ENCODE results near the gene DOK5. TPM values are rescaled to one million over a fixed set of nuclear protein-coding genes. Genes with fewer than 3 reads are reported as not detected.

Gene DOK5
- polyA plus RNA-seq, 1 of the 3 experiments (the other 2 are of a cell fraction) = 12.4 TPM

DNA sequence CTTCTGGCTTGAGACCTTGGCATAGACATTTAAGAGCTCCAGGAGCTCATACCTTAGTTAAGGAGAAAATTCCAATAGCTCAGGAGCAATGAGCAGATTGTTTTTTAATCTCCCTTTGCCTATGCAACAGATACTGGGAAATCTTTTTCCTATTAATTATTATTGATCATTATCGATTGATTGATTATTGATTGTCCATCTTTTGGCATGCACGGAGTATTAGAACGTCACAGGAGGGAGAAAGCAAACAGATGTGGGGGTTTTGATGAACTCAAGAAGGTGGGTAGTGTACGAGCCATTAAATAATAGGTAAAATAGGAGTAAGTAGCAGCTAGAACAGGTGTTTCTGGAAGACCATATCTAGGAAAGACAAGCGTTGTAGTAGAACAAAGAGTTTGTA, 205.0 kb downstream of the DOK5 start:
- Histone ChIP-seq H3K4me3 (ENCODE audit: low read depth in 2 of 2, low read length in 1 of 2) (no peak overlapping the region), H3K27me3 (ENCODE audit: insufficient read depth) (no peaks in the 10 kb centered on the region), H4K20me1 (ENCODE audit: insufficient read depth) (no peaks in the 10 kb centered on the region), H3K9ac (no peak overlapping the region), H3K4me2 (no peak overlapping the region), H3K4me1 (ENCODE audit: control insufficient read depth in 1 of 2, insufficient read depth in 2 of 2, low read depth in 1 of 2, low read length in 1 of 2) (peaks cover 0 to 18% of the 10 kb centered on the region in 2 experiments; a peak in 2 of 4 replicates), H3K27ac (ENCODE audit: low read depth in 2 of 2, low read length in 1 of 2) (no peak overlapping the region), H3K79me2 (ENCODE audit: insufficient read depth) (no peaks in the 10 kb centered on the region), H3K36me3 (replicated peaks in 1 of 2; ENCODE audit: control insufficient read depth in 1 of 2, insufficient read depth in 2 of 2, low read length in 1 of 2) (no peaks in the 10 kb centered on the region), H2AFZ (ENCODE audit: low read depth) (no peak overlapping the region), H3K9me2 (no peaks in the 10 kb centered on the region), H3F3A (replicated peaks; ENCODE audit: insufficient read depth) (no peaks in the 10 kb centered on the region), H3K9me3 (no peaks in the 10 kb centered on the region)
- POLR2A ChIA-PET = interaction anchor here (0.6 kb wide), 1 partner anchor 164 kb away, joined by 4 read pairs; no protein-coding TSS in a partner anchor
- TF ChIP-seq SMC3 (IDR thresholded peaks at IDR 0.05; ENCODE audit: low read depth, low read length) (no peak), ELF1 (IDR thresholded peaks at IDR 0.05) (no peak), SIN3A (IDR thresholded peaks at IDR 0.05; ENCODE audit: borderline replicate concordance, low read depth, low read length) (no peak), MEF2A (IDR thresholded peaks at IDR 0.05; ENCODE audit: borderline replicate concordance, low read depth) (no peak), GATA2 (CRISPR knock-in tag; IDR thresholded peaks at IDR 0.05) (no peak)
- TF ChIP-seq, protein P1, sequence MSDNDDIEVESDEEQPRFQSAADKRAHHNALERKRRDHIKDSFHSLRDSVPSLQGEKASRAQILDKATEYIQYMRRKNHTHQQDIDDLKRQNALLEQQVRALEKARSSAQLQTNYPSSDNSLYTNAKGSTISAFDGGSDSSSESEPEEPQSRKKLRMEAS (IDR thresholded peaks at IDR 0.05; ENCODE audit: low read depth) = no peak
- TF ChIP-seq, protein P2, sequence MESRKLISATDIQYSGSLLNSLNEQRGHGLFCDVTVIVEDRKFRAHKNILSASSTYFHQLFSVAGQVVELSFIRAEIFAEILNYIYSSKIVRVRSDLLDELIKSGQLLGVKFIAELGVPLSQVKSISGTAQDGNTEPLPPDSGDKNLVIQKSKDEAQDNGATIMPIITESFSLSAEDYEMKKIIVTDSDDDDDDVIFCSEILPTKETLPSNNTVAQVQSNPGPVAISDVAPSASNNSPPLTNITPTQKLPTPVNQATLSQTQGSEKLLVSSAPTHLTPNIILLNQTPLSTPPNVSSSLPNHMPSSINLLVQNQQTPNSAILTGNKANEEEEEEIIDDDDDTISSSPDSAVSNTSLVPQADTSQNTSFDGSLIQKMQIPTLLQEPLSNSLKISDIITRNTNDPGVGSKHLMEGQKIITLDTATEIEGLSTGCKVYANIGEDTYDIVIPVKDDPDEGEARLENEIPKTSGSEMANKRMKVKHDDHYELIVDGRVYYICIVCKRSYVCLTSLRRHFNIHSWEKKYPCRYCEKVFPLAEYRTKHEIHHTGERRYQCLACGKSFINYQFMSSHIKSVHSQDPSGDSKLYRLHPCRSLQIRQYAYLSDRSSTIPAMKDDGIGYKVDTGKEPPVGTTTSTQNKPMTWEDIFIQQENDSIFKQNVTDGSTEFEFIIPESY (IDR thresholded peaks at IDR 0.05; ENCODE audit: borderline replicate concordance, low read depth) = no peak
- TF ChIP-seq, protein P3, sequence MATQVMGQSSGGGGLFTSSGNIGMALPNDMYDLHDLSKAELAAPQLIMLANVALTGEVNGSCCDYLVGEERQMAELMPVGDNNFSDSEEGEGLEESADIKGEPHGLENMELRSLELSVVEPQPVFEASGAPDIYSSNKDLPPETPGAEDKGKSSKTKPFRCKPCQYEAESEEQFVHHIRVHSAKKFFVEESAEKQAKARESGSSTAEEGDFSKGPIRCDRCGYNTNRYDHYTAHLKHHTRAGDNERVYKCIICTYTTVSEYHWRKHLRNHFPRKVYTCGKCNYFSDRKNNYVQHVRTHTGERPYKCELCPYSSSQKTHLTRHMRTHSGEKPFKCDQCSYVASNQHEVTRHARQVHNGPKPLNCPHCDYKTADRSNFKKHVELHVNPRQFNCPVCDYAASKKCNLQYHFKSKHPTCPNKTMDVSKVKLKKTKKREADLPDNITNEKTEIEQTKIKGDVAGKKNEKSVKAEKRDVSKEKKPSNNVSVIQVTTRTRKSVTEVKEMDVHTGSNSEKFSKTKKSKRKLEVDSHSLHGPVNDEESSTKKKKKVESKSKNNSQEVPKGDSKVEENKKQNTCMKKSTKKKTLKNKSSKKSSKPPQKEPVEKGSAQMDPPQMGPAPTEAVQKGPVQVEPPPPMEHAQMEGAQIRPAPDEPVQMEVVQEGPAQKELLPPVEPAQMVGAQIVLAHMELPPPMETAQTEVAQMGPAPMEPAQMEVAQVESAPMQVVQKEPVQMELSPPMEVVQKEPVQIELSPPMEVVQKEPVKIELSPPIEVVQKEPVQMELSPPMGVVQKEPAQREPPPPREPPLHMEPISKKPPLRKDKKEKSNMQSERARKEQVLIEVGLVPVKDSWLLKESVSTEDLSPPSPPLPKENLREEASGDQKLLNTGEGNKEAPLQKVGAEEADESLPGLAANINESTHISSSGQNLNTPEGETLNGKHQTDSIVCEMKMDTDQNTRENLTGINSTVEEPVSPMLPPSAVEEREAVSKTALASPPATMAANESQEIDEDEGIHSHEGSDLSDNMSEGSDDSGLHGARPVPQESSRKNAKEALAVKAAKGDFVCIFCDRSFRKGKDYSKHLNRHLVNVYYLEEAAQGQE (IDR thresholded peaks at IDR 0.05; ENCODE audit: low read depth, low read length) = no peak
- TF ChIP-seq, protein P4, sequence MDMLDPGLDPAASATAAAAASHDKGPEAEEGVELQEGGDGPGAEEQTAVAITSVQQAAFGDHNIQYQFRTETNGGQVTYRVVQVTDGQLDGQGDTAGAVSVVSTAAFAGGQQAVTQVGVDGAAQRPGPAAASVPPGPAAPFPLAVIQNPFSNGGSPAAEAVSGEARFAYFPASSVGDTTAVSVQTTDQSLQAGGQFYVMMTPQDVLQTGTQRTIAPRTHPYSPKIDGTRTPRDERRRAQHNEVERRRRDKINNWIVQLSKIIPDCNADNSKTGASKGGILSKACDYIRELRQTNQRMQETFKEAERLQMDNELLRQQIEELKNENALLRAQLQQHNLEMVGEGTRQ (IDR thresholded peaks at IDR 0.05; ENCODE audit: borderline replicate concordance, low read depth, low read length) = no peak
- CTCF ChIA-PET = interaction anchor here (0.6 to 3.8 kb wide), 32 partner anchors 11 to 1664 kb away, joined by 3 to 24 read pairs (median 4); no protein-coding TSS in a partner anchor
- WGBS (ENCODE audit: low lambda C conversion rate) = 35% methylated on average over 5 of the region's 5 CpGs
- no peak for DNase-seq
